Smooth muscle cell (in vitro differentiated cells): ENCODE measurements around the gene THRB. TPM values are rescaled to one million over a fixed set of nuclear protein-coding genes. Genes with fewer than 3 reads are reported as not detected.

Source experiments
- DNase-seq: peaks from one replicate; lab custom pipeline; 2025; ENCODE audit not compliant: unreplicated experiment; lab: John Stamatoyannopoulos, UW
- H2AFZ ChIP-seq: fragments of 200-600 bp; sonication (generic); 2 replicates; pipeline ENCODE4 v1.6.0; 2016; ENCODE audit warnings: antibody characterized with exemption, low read depth, mild to moderate bottlenecking
- H3F3A ChIP-seq: fragments of 200-600 bp; sonication (generic); 2 replicates; pipeline ENCODE4 v1.6.0; 2017; ENCODE audit warnings: antibody characterized with exemption, low read depth
- H3K27ac ChIP-seq: fragments of 200-600 bp; sonication (generic); 2 replicates; pipeline ENCODE4 v1.5.1; 2016; ENCODE audit warnings: low read depth, mild to moderate bottlenecking
- H3K27me3 ChIP-seq: fragments of 200-600 bp; sonication (generic); 2 replicates; pipeline ENCODE4 v1.6.1; 2016; ENCODE audit warnings: low read depth, mild to moderate bottlenecking
- H3K36me3 ChIP-seq: fragments of 200-600 bp; sonication (generic); 2 replicates; pipeline ENCODE4 v1.5.1; 2016; ENCODE audit warnings: low read depth
- H3K4me1 ChIP-seq: fragments of 200-600 bp; sonication (generic); 2 replicates; pipeline ENCODE4 v1.5.1; 2016; ENCODE audit warnings: low read depth
- H3K4me2 ChIP-seq: fragments of 200-600 bp; sonication (generic); 2 replicates; pipeline ENCODE4 v1.6.0; 2016; ENCODE audit warnings: mild to moderate bottlenecking
- H3K4me3 ChIP-seq: fragments of 200-600 bp; sonication (generic); 2 replicates; pipeline ENCODE4 v1.5.1; 2016; ENCODE audit warnings: mild to moderate bottlenecking
- H3K79me2 ChIP-seq: fragments of 200-600 bp; sonication (generic); 2 replicates; pipeline ENCODE4 v1.6.0; 2016; ENCODE audit warnings: low read depth, mild to moderate bottlenecking
- H3K9ac ChIP-seq: fragments of 200-600 bp; sonication (generic); 2 replicates; pipeline ENCODE4 v1.6.0; 2016; ENCODE audit warnings: low read depth
- H3K9me3 ChIP-seq: fragments of 200-600 bp; sonication (generic); replicated peaks from 2 replicates; pipeline ENCODE4 v1.5.1; 2016; ENCODE audit warnings: low read depth
- H4K20me1 ChIP-seq: fragments of 200-600 bp; sonication (generic); 2 replicates; pipeline ENCODE4 v1.6.0; 2016; ENCODE audit warnings: low read depth
- CTCF ChIP-seq: fragments of 200-600 bp; sonication (generic); IDR thresholded peaks from 2 replicates; pipeline ENCODE4 v1.5.1; 2017; ENCODE audit warnings: borderline replicate concordance, mild to moderate bottlenecking, antibody characterized with exemption; ENCODE audit not compliant: insufficient read depth, poor library complexity, severe bottlenecking
- WGBS: methylation state at CpG from one replicate; pipeline ENCODE4 v1.1.7; 2016; ENCODE audit warnings: low lambda C conversion rate; 5-methylcytosine and 5-hydroxymethylcytosine counted together
- polyA plus RNA-seq: library from polyadenylated mRNA; unstranded; fragments of >200 nt; fragmentation: Nextera tagmentation; extraction: Ambion mirVana; gene quantifications from 2 replicates; pipeline ENCODE4 v1.2.1, GENCODE V29; 2016
- total RNA-seq: library from RNA; depleted of rRNA; stranded (reverse); fragments of >200 nt; gene quantifications from 2 replicates; pipeline ENCODE4 v1.2.3, GENCODE V29; 2014

THRB gene
- total and polyA plus RNA-seq, 2 experiments from 2014 or later: 5.6 to 43.8 TPM

DNA sequence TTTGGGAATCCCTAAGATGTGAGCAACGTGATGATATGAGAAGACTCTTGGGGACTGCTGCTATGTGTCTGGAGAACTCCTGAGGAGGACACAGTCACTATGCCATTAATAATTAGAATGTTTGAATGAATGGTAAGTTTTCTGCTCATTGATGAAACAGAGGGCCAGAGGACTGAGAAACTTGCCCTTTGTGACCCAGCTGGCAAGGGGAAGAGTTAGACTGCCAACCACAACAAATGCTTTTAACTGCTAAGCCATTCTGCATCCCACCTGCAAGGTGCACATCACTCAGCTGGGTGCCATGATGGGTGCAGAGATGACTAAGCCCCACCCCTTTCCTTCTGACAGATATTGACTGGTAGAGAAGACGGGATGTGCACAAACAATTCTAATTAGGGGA is 249.6 kb downstream of the THRB start:
- no peak for DNase-seq
- H3K27ac ChIP-seq: no peak overlapping the region
- WGBS: 91% methylated on average over 2 of the region's 2 CpGs

GRCh38 chr3:24244491-24244890 is 250.2 kb downstream of the THRB start:
- H3K4me3 ChIP-seq: no peak overlapping the region
- H3F3A ChIP-seq: no peaks in the 10 kb centered on the region
- H3K36me3 ChIP-seq: no peaks in the 10 kb centered on the region
- H2AFZ ChIP-seq: no peak overlapping the region
- TF ChIP-seq CTCF: no peak
- DNase-seq: no peak
- no peaks in the 10 kb centered on the region for H3K79me2 ChIP-seq
- H3K27me3 ChIP-seq: peaks cover 7% of the 10 kb centered on the region
- 90% methylated on average over 1 of the region's 1 CpG for WGBS
- no peak overlapping the region for H3K9ac ChIP-seq
- H3K4me1 ChIP-seq: peaks cover 3% of the 10 kb centered on the region
- H3K9me3 ChIP-seq: no peaks in the 10 kb centered on the region
- H4K20me1 ChIP-seq: no peaks in the 10 kb centered on the region
- H3K4me2 ChIP-seq: no peak overlapping the region
- no peak overlapping the region for H3K27ac ChIP-seq

More for the DNA sequence above, 249.6 kb downstream of the THRB start:
- H3K36me3 ChIP-seq: no peaks in the 10 kb centered on the region
- H3K4me3 ChIP-seq: no peak overlapping the region
- no peak overlapping the region for H3K9ac ChIP-seq
- H3K27me3 ChIP-seq: peaks cover 7% of the 10 kb centered on the region
- no peaks in the 10 kb centered on the region for H3K79me2 ChIP-seq
- H3K4me1 ChIP-seq: peaks cover 3% of the 10 kb centered on the region
- H3K9me3 ChIP-seq: no peaks in the 10 kb centered on the region
- H4K20me1 ChIP-seq: no peaks in the 10 kb centered on the region
- H3F3A ChIP-seq: no peaks in the 10 kb centered on the region
- H2AFZ ChIP-seq: no peak overlapping the region
- TF ChIP-seq CTCF: no peak
- H3K4me2 ChIP-seq: no peak overlapping the region

DNA sequence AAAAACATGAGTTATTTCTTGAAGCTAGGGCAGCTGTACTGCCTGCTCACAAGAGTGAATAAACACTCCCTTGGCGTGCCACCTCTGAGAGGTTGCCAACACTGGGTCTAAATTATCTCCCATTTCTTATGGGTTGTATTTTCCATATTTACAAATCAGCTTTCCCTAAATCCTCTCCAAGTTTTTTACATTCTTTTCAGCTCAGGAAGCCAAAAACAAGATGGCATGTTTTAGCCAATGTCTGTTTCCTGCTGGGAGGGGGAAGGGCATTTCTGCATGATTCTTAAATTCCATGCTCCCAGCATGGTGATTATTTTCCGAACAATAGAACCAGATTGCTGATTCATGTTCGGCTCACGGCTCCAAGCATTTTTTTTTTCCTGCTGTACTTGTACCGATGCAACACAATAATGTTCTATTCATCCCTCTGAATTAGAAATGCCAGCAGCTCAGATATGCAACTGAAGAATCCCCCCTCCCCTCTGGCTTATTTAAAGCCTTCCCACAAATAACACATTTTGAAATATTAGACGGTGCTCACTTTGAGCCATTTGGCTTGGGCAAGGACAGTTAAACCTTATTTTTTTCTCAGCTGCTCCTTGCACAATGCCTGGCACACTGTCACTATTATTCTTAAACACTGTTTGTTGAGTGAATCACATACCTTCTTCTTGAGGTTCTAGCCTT is 252.5 kb downstream of the THRB start:
- no peak for TF ChIP-seq CTCF
- 49% methylated on average over 6 of the region's 6 CpGs for WGBS
- Histone ChIP-seq H3K4me2 (no peak overlapping the region), H3K27me3 (no peaks in the 10 kb centered on the region), H3K9me3 (no peaks in the 10 kb centered on the region), H3K4me3 (no peak overlapping the region), H2AFZ (no peak overlapping the region), H3F3A (peaks cover 13% of the 10 kb centered on the region), H4K20me1 (no peaks in the 10 kb centered on the region), H3K9ac (no peak overlapping the region), H3K27ac (no peak overlapping the region), H3K79me2 (no peaks in the 10 kb centered on the region), H3K36me3 (no peaks in the 10 kb centered on the region), H3K4me1 (peaks cover 9% of the 10 kb centered on the region)
- no peak for DNase-seq

DNA sequence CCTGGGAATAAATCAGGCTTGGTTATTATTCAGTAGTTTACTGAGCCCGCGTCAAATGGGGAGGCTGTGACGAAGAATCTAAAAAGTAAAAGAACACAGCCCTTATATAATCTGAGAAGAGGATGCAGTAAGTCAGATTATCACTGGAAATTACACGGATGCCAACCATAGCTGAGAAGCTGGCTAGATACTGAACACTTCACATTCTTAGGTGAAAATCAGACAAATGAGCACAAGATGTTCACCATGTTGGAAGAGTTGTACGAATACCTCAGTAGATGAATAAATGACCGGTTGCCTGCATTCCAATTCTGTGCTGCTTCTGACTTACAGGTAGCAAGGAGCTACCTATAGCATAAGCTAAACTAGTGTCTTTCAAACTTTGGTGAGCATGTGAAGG is 254.3 kb downstream of the THRB start:
- WGBS: 98% methylated on average over 6 of the region's 6 CpGs
- Histone ChIP-seq H3K79me2 (no peaks in the 10 kb centered on the region), H3K4me1 (peaks cover 9% of the 10 kb centered on the region), H3K27me3 (no peaks in the 10 kb centered on the region), H3F3A (peaks cover 15% of the 10 kb centered on the region), H3K4me2 (no peak overlapping the region), H4K20me1 (no peaks in the 10 kb centered on the region), H3K9me3 (no peaks in the 10 kb centered on the region), H3K9ac (no peak overlapping the region), H3K36me3 (no peaks in the 10 kb centered on the region), H2AFZ (no peak overlapping the region), H3K27ac (no peak overlapping the region), H3K4me3 (no peak overlapping the region)
- no peak for TF ChIP-seq CTCF
- no peak for DNase-seq
